B cell (primary cell): ENCODE results near the gene HS6ST2. TPM values are rescaled to one million over a fixed set of nuclear protein-coding genes. Genes with fewer than 3 reads are reported as not detected.

Source experiments
- ATAC-seq: fragments of 200-7000 bp; cut with Tn5 transposase; one replicate; pipeline ENCODE4 v1.10.0; 2021; ENCODE audit warnings: low read depth, mild to moderate bottlenecking, moderate number of reproducible peaks, moderate library complexity
- CTCF ChIA-PET: fragments of 350-600 bp; sonication (Branson Sonifier 250); formaldehyde crosslinking; loops from one replicate; lab custom pipeline; 2021; ENCODE audit warnings: antibody characterized with exemption, inconsistent platforms; lab: Charles Lee
- POLR2A ChIA-PET: fragments of 350-600 bp; sonication (Branson Sonifier 250); formaldehyde crosslinking; loops from one replicate; lab custom pipeline; 2021; ENCODE audit warnings: antibody characterized with exemption; lab: Charles Lee
- DNase-seq: peaks from one replicate; pipeline ENCODE4 v3.0.0; 2013
- H2AFZ ChIP-seq: 2 replicates; pipeline ENCODE4 v1.6.1; 2012; ENCODE audit warnings: mild to moderate bottlenecking, low read depth, low read length; ENCODE audit not compliant: insufficient read depth, poor library complexity, severe bottlenecking
- H3K27ac ChIP-seq, 2 donors: 1 replicate in 1 of 2; 2 replicates in 1 of 2; pipeline ENCODE4 v1.5.1; 2012 to 2013; ENCODE audit warnings: low read length in 2 of 2, mild to moderate bottlenecking in 2 of 2, moderate library complexity in 1 of 2
- H3K27me3 ChIP-seq, 4 experiments: fragments of 200-600 bp in 1 of 4; sonication (generic) in 1 of 4; replicated peaks in 1 of 4; 1 replicate in 2 of 4; 2 replicates in 2 of 4; pipeline versions ENCODE4 v1.6.1 to v1.7.0; 2013 to 2016; ENCODE audit warnings: low read length in 3 of 4, mild to moderate bottlenecking in 2 of 4, mixed read lengths in 1 of 4, moderate library complexity in 1 of 4; ENCODE audit not compliant: insufficient read depth in 4 of 4, control insufficient read depth in 3 of 4; ENCODE audit errors: control extremely low read depth in 1 of 4
- H3K36me3 ChIP-seq, 2 experiments: replicated peaks in 1 of 2; 1 replicate in 1 of 2; 2 replicates in 1 of 2; pipeline versions ENCODE4 v1.6.1 to v1.7.1; 2013; ENCODE audit warnings: low read length in 1 of 2; ENCODE audit not compliant: insufficient read depth in 2 of 2, control insufficient read depth in 1 of 2; ENCODE audit errors: control extremely low read depth in 1 of 2, extremely low read depth in 1 of 2
- H3K4me1 ChIP-seq, 2 donors: fragments of 200-600 bp in 1 of 2; sonication (generic) in 1 of 2; 1 replicate in 1 of 2; 2 replicates in 1 of 2; pipeline versions ENCODE4 v1.5.1 to v1.6.1; 2013 to 2017; ENCODE audit warnings: low read length in 2 of 2; ENCODE audit not compliant: control insufficient read depth in 2 of 2, insufficient read depth in 2 of 2
- H3K4me2 ChIP-seq: replicated peaks from 2 replicates; pipeline ENCODE3; 2012; ENCODE audit warnings: mild to moderate bottlenecking, low read depth, low read length; ENCODE audit not compliant: poor library complexity, severe bottlenecking
- H3K4me3 ChIP-seq, 5 experiments: fragments of 200-600 bp in 1 of 5; sonication (generic) in 1 of 5; 1 replicate in 3 of 5; 2 replicates in 2 of 5; pipeline versions ENCODE4 v1.5.1 to v1.7.0; 2011 to 2016; ENCODE audit warnings: low read length in 4 of 5, mild to moderate bottlenecking in 4 of 5, low read depth in 2 of 5, control low read depth in 1 of 5, moderate library complexity in 1 of 5; ENCODE audit not compliant: insufficient read depth in 1 of 5; ENCODE audit errors: control extremely low read depth in 1 of 5, extremely low read depth in 1 of 5
- H3K79me2 ChIP-seq: fragments of 200-600 bp; sonication (generic); one replicate; pipeline ENCODE4 v1.6.0; 2016; ENCODE audit warnings: low read length; ENCODE audit not compliant: control insufficient read depth, insufficient read depth
- H3K9ac ChIP-seq: fragments of 200-600 bp; sonication (generic); 2 replicates; pipeline ENCODE4 v1.6.1; 2017; ENCODE audit warnings: mild to moderate bottlenecking, low read length, moderate library complexity
- H3K9me3 ChIP-seq, 3 donors: one replicate each; pipeline versions ENCODE4 v1.6.1 to v1.7.1; 2013; ENCODE audit warnings: low read length in 2 of 3; ENCODE audit not compliant: control insufficient read depth in 2 of 3, insufficient read depth in 1 of 3; ENCODE audit errors: control extremely low read depth in 1 of 3
- H4K20me1 ChIP-seq: 2 replicates; pipeline ENCODE4 v1.6.0; 2012; ENCODE audit warnings: mild to moderate bottlenecking, low read length; ENCODE audit not compliant: insufficient read depth, control insufficient read depth, poor library complexity, severe bottlenecking
- H3K27ac Mint-ChIP-seq: one replicate; pipeline ENCODE4 v1.8.0; 2021; ENCODE audit warnings: mixed read lengths
- H3K27me3 Mint-ChIP-seq: one replicate; pipeline ENCODE4 v1.8.0; 2021; ENCODE audit warnings: mixed read lengths
- H3K4me1 Mint-ChIP-seq: one replicate; pipeline ENCODE4 v1.8.0; 2021; ENCODE audit warnings: mixed read lengths
- H3K4me3 Mint-ChIP-seq: one replicate; pipeline ENCODE4 v1.8.0; 2021; ENCODE audit warnings: mixed read lengths
- H3K9me3 Mint-ChIP-seq: one replicate; pipeline ENCODE4 v1.8.0; 2022; ENCODE audit warnings: mixed read lengths; ENCODE audit not compliant: insufficient read depth
- EZH2 ChIP-seq: IDR thresholded peaks from 2 replicates; pipeline ENCODE4 v1.6.1; 2012; ENCODE audit warnings: borderline replicate concordance, low read depth, mild to moderate bottlenecking, moderate library complexity, low read length; ENCODE audit not compliant: insufficient read depth, poor library complexity, severe bottlenecking
- WGBS: methylation state at CpG from one replicate; pipeline ENCODE4 v1.1.5; 2013; ENCODE audit warnings: missing lambda C conversion rate; ENCODE audit not compliant: insufficient coverage; 5-methylcytosine and 5-hydroxymethylcytosine counted together
- intact Hi-C: fragments of 100-400 bp; cut with micrococcal nuclease; formaldehyde crosslinking; loops from one replicate; pipeline ENCODE4 v1.10.0; 2022
- polyA plus RNA-seq: library from polyadenylated mRNA; depleted of rRNA; stranded (reverse); fragments of >200 nt; gene quantifications from 2 replicates; pipeline ENCODE4 v1.2.3, GENCODE V29; 2012
- total RNA-seq, 2 donors: library from RNA; stranded (reverse); fragments of 120-200 nt in 1 of 2; gene quantifications; 1 replicate in 1 of 2; 2 replicates in 1 of 2; pipeline versions ENCODE4 v1.2.3 to v1.2.4, GENCODE V29; 2013 to 2022
- TF ChIP-seq, protein P1 (sequence below): fragments of 200-600 bp; IDR thresholded peaks from one replicate; pipeline ENCODE4 v1.8.0; 2022; ENCODE audit warnings: antibody characterized with exemption, mild to moderate bottlenecking

The HS6ST2 gene
- total and polyA plus RNA-seq, 2 donors (not counting 1 experiment from before 2014, with no cell fraction given): not detected

DNA sequence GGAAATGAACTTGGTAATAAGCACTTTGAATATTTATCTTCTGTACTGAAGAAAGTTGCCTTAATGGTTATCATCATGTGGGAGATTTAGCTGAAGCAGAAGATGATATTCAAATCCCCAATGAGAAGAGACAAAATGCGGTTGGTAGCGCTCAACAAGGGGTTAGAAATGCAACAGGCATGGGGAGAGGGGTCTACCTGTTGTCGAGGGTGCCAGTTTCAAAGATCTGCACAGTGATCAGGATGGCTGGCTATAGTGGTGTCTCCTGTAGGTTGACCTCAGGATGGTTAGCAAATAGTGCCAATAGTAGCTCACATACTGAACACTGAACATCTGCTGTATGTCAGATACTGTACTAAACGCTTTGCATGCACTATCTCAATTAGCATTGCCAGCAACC, 7.0 kb upstream of the HS6ST2 start:
- WGBS: 100% methylated on average over 2 of the region's 4 CpGs
- Histone ChIP-seq H3K27ac (no peak overlapping the region), H3K4me3 (no peak overlapping the region), H4K20me1 (no peaks in the 10 kb centered on the region), H2AFZ (no peak overlapping the region), H3K4me1 (no peaks in the 10 kb centered on the region), H3K36me3 (no peaks in the 10 kb centered on the region), H3K79me2 (no peaks in the 10 kb centered on the region), H3K27me3 (peaks cover 0 to 2% (median under 1%) of the 10 kb centered on the region in 4 experiments), H3K9ac (no peak overlapping the region), H3K9me3 (no peaks in the 10 kb centered on the region), H3K4me2 (no peak overlapping the region)
- H3K27me3 Mint-ChIP-seq: peaks cover 2% of the 10 kb centered on the region
- H3K4me3 Mint-ChIP-seq: no peak overlapping the region
- TF ChIP-seq EZH2: no peak
- TF ChIP-seq, protein P1, sequence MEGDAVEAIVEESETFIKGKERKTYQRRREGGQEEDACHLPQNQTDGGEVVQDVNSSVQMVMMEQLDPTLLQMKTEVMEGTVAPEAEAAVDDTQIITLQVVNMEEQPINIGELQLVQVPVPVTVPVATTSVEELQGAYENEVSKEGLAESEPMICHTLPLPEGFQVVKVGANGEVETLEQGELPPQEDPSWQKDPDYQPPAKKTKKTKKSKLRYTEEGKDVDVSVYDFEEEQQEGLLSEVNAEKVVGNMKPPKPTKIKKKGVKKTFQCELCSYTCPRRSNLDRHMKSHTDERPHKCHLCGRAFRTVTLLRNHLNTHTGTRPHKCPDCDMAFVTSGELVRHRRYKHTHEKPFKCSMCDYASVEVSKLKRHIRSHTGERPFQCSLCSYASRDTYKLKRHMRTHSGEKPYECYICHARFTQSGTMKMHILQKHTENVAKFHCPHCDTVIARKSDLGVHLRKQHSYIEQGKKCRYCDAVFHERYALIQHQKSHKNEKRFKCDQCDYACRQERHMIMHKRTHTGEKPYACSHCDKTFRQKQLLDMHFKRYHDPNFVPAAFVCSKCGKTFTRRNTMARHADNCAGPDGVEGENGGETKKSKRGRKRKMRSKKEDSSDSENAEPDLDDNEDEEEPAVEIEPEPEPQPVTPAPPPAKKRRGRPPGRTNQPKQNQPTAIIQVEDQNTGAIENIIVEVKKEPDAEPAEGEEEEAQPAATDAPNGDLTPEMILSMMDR: no peak
- no peaks in the 10 kb centered on the region for H3K4me1 Mint-ChIP-seq
- CTCF ChIA-PET: no interaction called here
- DNase-seq (no peak), ATAC-seq (no peak)
- intact Hi-C loops: no loop called here
- no peak overlapping the region for H3K27ac Mint-ChIP-seq
- POLR2A ChIA-PET: no interaction called here
- no peaks in the 10 kb centered on the region for H3K9me3 Mint-ChIP-seq

DNA sequence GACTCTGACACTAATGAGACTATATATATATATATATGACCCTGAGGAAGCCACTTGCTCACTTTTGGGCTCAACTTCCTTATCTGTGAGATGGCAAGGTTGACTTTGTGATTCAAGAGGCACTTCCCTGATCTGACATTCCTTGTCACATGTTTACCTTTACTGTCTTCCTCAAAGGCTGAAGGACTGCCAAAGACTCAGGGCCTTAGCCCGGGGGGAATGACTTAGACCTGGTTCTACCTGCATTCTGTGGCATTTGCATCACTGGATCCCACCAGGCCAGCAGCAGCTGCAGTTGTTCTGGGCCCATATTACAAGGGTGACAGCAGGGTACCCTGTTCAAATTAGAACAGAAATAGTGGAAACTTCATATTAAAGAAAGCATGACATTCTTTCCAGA, 3.1 kb upstream of the HS6ST2 start:
- ATAC-seq: no peak
- intact Hi-C loops: no loop called here
- POLR2A ChIA-PET: no interaction called here
- no peak for TF ChIP-seq EZH2
- TF ChIP-seq, protein P1: no peak
- Mint-ChIP-seq H3K27ac (no peak overlapping the region), H3K4me1 (peaks cover 7% of the 10 kb centered on the region), H3K4me3 (no peak overlapping the region), H3K9me3 (no peaks in the 10 kb centered on the region), H3K27me3 (peaks cover 6% of the 10 kb centered on the region)
- DNase-seq: no peak
- H3K27me3 ChIP-seq: peaks cover 0 to 12% (median 1%) of the 10 kb centered on the region in 4 experiments
- H3K9ac ChIP-seq: no peak overlapping the region
- H3K79me2 ChIP-seq: no peaks in the 10 kb centered on the region
- no peak overlapping the region for H3K27ac ChIP-seq
- 100% methylated on average over 1 of the region's 1 CpG for WGBS
- no peak overlapping the region for H2AFZ ChIP-seq
- H3K4me1 ChIP-seq: peaks cover 0 to 3% of the 10 kb centered on the region in 2 donors
- H3K4me2 ChIP-seq: no peak overlapping the region
- H4K20me1 ChIP-seq: no peaks in the 10 kb centered on the region
- H3K4me3 ChIP-seq: no peak overlapping the region
- H3K9me3 ChIP-seq: no peaks in the 10 kb centered on the region
- CTCF ChIA-PET: no interaction called here
- H3K36me3 ChIP-seq: no peaks in the 10 kb centered on the region
